ENCODE data around the gene SLIT3.

The SLIT3 gene

GRCh38 chr5:169298193-169298592 lies 2.7 kb downstream of the SLIT3 start:
- no peak for DNase-seq

- no peak for DNase-seq
Measured at GRCh38 chr5:169296419-169297143, 4.4 kb downstream of the SLIT3 start.

GRCh38 chr5:169295306-169295705 lies 5.6 kb downstream of the SLIT3 start:
- DNase-seq = no peak

GRCh38 chr5:169294621-169295020 lies 6.3 kb downstream of the SLIT3 start:
- DNase-seq = no peak

GRCh38 chr5:169291877-169292276 lies 9.1 kb downstream of the SLIT3 start:
- no peak for DNase-seq

GRCh38 chr5:169290895-169291294 lies 10.0 kb downstream of the SLIT3 start:
- no peak for DNase-seq

GRCh38 chr5:169289520-169289919 lies 11.4 kb downstream of the SLIT3 start:
- DNase-seq = no peak

GRCh38 chr5:169288066-169288930 lies 12.6 kb downstream of the SLIT3 start:
- no peak for DNase-seq

- DNase-seq = no peak
Measured at GRCh38 chr5:169287529-169287928, 13.4 kb downstream of the SLIT3 start.

GRCh38 chr5:169286572-169287300 lies 14.2 kb downstream of the SLIT3 start:
- DNase-seq = no peak

- DNase-seq = no peak
Measured at GRCh38 chr5:169283887-169284286, 17.1 kb downstream of the SLIT3 start.

GRCh38 chr5:169281625-169282024 lies 19.3 kb downstream of the SLIT3 start:
- DNase-seq = no peak

- DNase-seq = no peak
Measured at GRCh38 chr5:169280696-169281095, 20.2 kb downstream of the SLIT3 start.

GRCh38 chr5:169280286-169280685 lies 20.7 kb downstream of the SLIT3 start:
- no peak for DNase-seq

- no peak for DNase-seq
Measured at GRCh38 chr5:169279125-169279524, 21.8 kb downstream of the SLIT3 start.

- DNase-seq = no peak
Measured at GRCh38 chr5:169273881-169274280, 27.1 kb downstream of the SLIT3 start.

GRCh38 chr5:169273451-169273850 lies 27.5 kb downstream of the SLIT3 start:
- DNase-seq = no peak

GRCh38 chr5:169272731-169273427 lies 28.1 kb downstream of the SLIT3 start:
- peak; percentile 90 for DNase-seq

GRCh38 chr5:169272111-169272510 lies 28.8 kb downstream of the SLIT3 start:
- DNase-seq = no peak

- DNase-seq = no peak
Measured at GRCh38 chr5:169270827-169271226, 30.1 kb downstream of the SLIT3 start.

- peak; percentile 29 for DNase-seq
Measured at GRCh38 chr5:169268019-169268418, 32.9 kb downstream of the SLIT3 start.

GRCh38 chr5:169265888-169266287 lies 35.1 kb downstream of the SLIT3 start:
- DNase-seq = no peak

GRCh38 chr5:169263591-169263990 lies 37.3 kb downstream of the SLIT3 start:
- no peak for DNase-seq
